ENCODE measurements around the gene RGS11.

RGS11 gene

DNA sequence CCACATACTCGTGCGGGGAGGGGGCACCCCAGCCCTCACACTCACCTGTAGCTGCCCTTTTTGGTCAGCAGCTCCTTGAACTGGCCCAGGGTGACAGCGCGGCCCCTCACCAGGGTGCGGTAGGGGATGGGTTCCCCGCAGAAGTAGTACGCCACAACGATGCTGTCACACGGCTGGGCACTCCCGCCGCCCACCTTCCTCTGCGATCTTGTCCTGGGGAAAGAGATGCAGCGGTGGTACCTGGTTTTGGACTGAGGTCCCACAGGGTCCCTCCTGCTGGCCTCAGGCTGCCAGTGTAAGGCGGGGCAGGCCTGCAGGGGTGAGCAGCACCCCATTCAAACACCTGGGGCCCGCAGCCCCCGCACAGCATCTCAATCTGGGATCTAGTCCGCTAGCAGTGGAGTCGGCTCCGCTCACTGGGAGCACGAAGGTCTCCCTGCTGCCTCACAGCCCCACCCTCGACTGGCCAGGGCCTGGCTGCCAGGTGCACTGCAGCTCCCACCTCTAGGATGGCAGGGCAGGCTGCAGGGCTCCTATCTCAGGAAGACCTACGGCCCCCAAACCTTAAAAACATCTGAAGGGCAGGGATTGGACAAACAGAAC lies 13.8 kb upstream of the RGS11 start:
- TF ChIP-seq CTCF (IDR thresholded peaks at IDR 0.05; ENCODE audit: low read depth, low read length): no peak
- H3K4me3 ChIP-seq (ENCODE audit: low read depth, low read length): no peak overlapping the region

DNA sequence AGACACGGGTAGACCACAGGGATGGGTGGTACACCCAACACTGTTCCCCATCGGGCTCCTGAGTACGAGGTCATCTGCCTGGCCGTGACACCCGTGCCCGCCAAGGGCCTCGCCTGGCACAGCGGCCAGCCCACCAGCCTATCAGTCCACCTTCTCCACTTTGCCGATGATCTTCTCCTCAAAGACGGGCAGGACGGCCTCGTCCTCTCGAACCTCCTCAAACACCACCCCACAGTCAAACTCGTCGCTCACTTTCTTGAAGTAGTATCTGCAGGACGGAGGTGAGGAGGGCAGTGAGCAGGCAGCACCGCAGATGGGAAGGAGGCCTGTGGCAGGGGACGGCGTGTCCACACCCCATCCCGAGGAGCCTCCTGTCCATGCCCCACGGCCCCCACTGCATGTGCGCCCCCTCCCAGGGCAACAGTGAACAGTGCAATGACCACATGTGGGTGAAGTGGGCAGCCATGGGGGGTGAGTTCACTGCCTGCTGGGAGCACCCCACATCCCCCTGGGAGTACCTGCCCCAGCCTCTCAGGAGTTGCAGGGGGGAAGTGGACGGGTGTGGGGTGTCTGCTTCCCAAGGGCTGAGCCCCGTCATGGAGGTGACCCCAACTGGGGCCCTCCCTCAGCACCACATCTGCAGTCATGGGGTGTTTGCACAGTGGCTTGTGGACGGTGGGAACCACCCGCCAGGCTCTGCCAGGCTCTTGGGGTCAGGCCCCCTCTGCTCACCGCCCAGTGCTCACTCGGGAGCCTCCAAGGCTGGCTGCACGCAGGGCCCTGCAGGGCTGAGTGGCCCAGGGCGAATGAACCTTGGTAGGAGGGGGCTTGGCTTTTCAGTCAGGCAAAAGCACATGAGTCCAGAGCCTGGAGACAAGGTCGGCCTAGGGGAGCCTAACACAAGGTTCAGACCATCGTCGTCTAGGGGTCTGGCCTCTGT lies 12.5 kb upstream of the RGS11 start:
- TF ChIP-seq CTCF (IDR thresholded peaks at IDR 0.05; ENCODE audit: low read depth, low read length): no peak
- no peak overlapping the region for H3K4me3 ChIP-seq (ENCODE audit: low read depth, low read length)

GRCh38 chr16:287298-287811 lies 11.6 kb upstream of the RGS11 start:
- no peak for TF ChIP-seq CTCF (IDR thresholded peaks at IDR 0.05; ENCODE audit: low read depth, low read length)
- no peak overlapping the region for H3K4me3 ChIP-seq (ENCODE audit: low read depth, low read length)

DNA sequence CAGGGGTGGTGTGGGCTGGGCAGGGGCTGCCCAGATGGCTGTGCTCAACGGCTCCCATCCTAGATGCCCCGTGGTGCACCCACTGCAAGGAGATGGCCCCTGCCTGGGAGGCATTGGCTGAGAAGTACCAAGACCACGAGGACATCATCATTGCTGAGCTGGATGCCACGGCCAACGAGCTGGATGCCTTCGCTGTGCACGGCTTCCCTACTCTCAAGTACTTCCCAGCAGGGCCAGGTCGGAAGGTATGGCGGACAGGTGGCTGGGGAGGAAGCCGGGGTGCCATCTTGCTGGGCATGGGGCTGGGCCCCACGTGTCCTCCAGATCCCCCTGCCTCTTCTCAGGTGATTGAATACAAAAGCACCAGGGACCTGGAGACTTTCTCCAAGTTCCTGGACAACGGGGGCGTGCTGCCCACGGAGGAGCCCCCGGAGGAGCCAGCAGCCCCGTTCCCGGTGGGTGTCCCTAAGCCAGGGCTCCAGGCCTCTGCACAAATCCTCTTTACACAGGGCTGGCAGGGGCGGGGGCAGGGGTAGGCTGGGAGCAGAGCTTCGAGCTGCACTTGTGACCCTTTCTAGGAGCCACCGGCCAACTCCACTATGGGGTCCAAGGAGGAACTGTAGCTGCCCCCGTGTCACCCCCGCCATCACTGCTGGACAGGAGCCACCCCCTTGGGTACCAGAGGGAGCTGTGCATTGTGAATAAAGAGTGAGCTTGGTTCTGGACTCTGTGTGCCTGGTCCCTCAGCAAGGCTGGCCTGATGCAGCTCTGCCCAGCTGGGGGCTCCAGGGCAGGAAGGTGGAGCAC lies 10.9 kb upstream of the RGS11 start:
- H3K4me3 ChIP-seq (ENCODE audit: low read depth, low read length): no peak overlapping the region
- TF ChIP-seq CTCF (IDR thresholded peaks at IDR 0.05; ENCODE audit: low read depth, low read length): no peak

DNA sequence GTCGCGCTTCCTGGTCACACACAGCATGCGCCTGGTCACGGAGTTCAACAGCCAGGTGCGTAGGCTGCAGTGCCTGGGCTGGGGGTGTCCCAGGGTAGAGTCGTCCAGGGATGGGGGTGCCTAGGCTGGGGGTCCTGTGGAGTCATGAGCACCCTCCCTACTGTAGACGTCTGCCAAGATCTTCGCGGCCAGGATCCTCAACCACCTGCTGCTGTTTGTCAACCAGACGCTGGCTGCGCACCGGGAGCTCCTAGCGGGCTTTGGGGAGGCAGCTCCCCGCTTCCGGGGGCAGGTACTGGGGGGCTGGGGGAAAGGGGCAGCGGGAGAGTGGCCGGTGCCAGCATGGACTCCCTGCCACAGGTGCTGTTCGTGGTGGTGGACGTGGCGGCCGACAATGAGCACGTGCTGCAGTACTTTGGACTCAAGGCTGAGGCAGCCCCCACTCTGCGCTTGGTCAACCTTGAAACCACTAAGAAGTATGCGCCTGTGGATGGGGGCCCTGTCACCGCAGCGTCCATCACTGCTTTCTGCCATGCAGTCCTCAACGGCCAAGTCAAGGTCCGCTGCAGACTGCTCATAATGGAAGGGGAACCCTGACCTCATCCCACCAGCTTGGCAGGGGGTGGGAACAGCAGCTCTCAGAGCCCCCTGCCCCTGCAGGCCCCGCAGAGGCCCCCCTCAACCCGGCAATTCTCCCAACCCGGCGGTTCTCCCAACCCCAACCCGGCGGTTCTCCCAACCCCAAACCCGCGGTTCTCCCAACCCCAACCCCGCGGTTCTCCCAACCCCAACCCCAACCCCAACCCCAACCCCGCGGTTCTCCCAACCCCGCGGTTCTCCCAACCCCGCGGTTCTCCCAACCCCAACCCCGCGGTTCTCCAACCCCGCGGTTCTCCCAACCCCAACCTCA lies 9.7 kb upstream of the RGS11 start:
- TF ChIP-seq CTCF (IDR thresholded peaks at IDR 0.05; ENCODE audit: low read depth, low read length): no peak
- no peak overlapping the region for H3K4me3 ChIP-seq (ENCODE audit: low read depth, low read length)
